ENCODE results near the gene TMUB1.

The TMUB1 gene

GRCh38 chr7:151081170-151082101, 1.9 kb downstream of the TMUB1 start:
- in situ Hi-C loops (cut with HindIII; ENCODE audit: low sequenced_read_pairs): no loop called here
- no peak for TF ChIP-seq CTCF (IDR thresholded peaks at IDR 0.05; ENCODE audit: low read depth, low read length, missing control alignments)

GRCh38 chr7:151080522-151081169, 2.6 kb downstream of the TMUB1 start, which contains the start of gene FASTK:
TSS of gene FASTK (minus strand) at chr7:151080809. CDS start at chr7:151080766, 43 bp downstream.
- no peak for TF ChIP-seq CTCF (IDR thresholded peaks at IDR 0.05; ENCODE audit: low read depth, low read length, missing control alignments)
- in situ Hi-C loops (cut with HindIII; ENCODE audit: low sequenced_read_pairs): no loop called here
- peak; percentile 72 for DNase-seq (ENCODE audit: low read depth)
- H3K4me3 ChIP-seq (ENCODE audit: low read depth, low read length): peak within 1 kb of the TSS; percentile 93

More at GRCh38 chr7:151081170-151082101, 1.9 kb downstream of the TMUB1 start:
- peak overlapping the region; percentile 93 for H3K4me3 ChIP-seq (ENCODE audit: low read depth, low read length)
- no peak for DNase-seq (ENCODE audit: low read depth)

- TF ChIP-seq CTCF (IDR thresholded peaks at IDR 0.05; ENCODE audit: low read depth, low read length, missing control alignments): no peak
- peak overlapping the region; percentile 93 for H3K4me3 ChIP-seq (ENCODE audit: low read depth, low read length)
- no peak for DNase-seq (ENCODE audit: low read depth)
- in situ Hi-C loops (cut with HindIII; ENCODE audit: low sequenced_read_pairs): no loop called here
These were observed 3.2 kb downstream of the TMUB1 start for GRCh38 chr7:151080067-151080521.

GRCh38 chr7:151079199-151079910, 3.9 kb downstream of the TMUB1 start:
- no peak for TF ChIP-seq CTCF (IDR thresholded peaks at IDR 0.05; ENCODE audit: low read depth, low read length, missing control alignments)
- in situ Hi-C loops (cut with HindIII; ENCODE audit: low sequenced_read_pairs): no loop called here
- DNase-seq (ENCODE audit: low read depth): no peak
- H3K4me3 ChIP-seq (ENCODE audit: low read depth, low read length): peak overlapping the region; percentile 93

GRCh38 chr7:151078233-151079040, 4.9 kb downstream of the TMUB1 start:
- no peak for TF ChIP-seq CTCF (IDR thresholded peaks at IDR 0.05; ENCODE audit: low read depth, low read length, missing control alignments)
- in situ Hi-C loops (cut with HindIII; ENCODE audit: low sequenced_read_pairs): no loop called here
- H3K4me3 ChIP-seq (ENCODE audit: low read depth, low read length): no peak overlapping the region
- DNase-seq (ENCODE audit: low read depth): no peak

Data from astrocyte of the cerebellum (primary cell).